GM18502 (cell line): Measurements from ENCODE around the gene PINK1.

Source experiments
- ATAC-seq: cut with Tn5 transposase; IDR thresholded peaks from one replicate; pipeline ENCODE4 v1.9.1; 2021; ENCODE audit warnings: mild to moderate bottlenecking; ENCODE audit not compliant: unreplicated experiment, poor library complexity

Gene PINK1

DNA sequence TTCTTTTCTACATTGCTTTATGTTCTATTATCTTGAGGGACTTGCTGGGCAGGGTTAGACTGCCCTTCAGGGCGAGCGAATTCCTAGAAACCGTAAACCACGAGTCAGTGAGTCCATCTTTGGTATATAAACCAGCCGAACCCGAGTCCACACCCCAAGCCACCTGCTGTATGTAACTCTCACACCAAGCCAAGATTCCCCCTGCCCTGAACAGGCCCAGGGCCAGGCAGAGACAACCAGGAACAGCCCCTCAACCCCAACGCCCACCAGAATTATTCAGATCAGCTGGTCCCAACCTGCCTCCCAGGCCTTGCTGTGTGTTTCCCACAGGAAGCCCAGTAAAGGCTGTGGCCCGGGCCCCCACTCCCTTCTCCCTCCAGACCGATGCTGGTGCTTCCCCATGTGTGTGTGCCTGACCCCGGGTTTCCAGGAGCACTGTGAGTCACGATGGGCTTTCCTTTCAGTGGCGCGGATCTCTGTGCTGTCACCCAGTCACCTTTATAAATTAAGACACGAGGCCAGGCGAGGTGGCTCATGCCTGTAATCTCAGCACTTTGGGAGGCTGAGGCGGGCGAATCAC lies 67.5 kb downstream of the PINK1 start:
- ATAC-seq, result no peak
